ENCODE data around the gene LYZL6. TPM values are rescaled to one million over a fixed set of nuclear protein-coding genes. Genes with fewer than 3 reads are reported as not detected.

LYZL6 gene
- total RNA-seq, 1 donor from 2014 or later: not detected

DNA sequence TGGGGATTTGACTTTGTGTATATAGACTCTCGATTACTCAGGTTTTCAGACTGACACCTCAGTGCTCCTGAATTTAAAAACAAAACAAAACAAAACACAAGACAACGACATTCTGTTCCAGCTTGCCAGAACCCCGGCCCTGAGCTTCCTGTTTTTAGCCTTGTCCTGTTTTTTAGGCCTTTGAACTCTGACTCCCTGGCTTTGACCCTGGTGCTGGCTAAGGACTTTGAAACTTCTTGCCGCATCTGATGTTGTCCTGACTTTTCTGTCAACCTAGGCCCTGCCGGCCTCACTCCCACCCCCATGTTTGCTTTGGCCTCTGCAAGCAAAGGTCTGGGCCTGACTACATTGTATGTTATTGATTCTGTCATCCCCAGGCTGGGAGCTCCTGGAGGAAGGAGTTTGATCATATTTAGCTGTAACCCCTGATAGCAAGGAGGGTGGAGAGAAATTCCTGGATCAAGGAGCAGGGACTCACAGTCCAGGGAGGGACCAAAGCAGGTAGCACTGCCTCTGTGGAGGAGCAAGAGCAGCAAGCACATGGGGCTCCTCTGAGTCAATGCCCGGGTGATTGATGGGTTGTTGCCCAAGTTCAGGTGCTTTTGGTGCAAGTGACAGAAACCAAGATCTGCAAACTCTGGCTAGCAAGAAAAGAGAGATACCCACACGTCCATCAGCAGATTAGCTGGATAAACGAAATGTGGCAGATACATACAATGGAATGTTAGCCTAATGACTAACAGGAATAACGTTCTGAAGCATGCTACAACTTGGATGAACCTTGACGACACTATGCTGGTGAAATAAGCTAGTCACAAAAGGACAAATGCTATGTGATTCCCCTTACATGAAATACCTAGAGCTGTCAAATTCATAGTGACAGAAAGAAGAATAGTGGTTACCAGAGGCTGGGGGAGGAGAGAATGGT lies 30.1 kb upstream of the LYZL6 start:
- Mint-ChIP-seq H3K4me1 (no peaks in the 10 kb centered on the region), H3K36me3 (no peaks in the 10 kb centered on the region), H3K27ac (no peak overlapping the region), H3K9me3 (no peaks in the 10 kb centered on the region), H3K27me3 (ENCODE audit: low read depth) (peaks cover 22% of the 10 kb centered on the region), H3K4me3 (no peak overlapping the region)
- peak in 1 of 2 experiments; percentile 24 for DNase-seq (ENCODE audit: low spot score in 2 of 2, unreplicated experiment in 2 of 2)
- TF ChIP-seq, protein P1, sequence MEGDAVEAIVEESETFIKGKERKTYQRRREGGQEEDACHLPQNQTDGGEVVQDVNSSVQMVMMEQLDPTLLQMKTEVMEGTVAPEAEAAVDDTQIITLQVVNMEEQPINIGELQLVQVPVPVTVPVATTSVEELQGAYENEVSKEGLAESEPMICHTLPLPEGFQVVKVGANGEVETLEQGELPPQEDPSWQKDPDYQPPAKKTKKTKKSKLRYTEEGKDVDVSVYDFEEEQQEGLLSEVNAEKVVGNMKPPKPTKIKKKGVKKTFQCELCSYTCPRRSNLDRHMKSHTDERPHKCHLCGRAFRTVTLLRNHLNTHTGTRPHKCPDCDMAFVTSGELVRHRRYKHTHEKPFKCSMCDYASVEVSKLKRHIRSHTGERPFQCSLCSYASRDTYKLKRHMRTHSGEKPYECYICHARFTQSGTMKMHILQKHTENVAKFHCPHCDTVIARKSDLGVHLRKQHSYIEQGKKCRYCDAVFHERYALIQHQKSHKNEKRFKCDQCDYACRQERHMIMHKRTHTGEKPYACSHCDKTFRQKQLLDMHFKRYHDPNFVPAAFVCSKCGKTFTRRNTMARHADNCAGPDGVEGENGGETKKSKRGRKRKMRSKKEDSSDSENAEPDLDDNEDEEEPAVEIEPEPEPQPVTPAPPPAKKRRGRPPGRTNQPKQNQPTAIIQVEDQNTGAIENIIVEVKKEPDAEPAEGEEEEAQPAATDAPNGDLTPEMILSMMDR (IDR thresholded peaks at IDR 0.05; ENCODE audit: unreplicated experiment): no peak

GRCh38 chr17:35972945-35973332 lies 29.4 kb upstream of the LYZL6 start:
- DNase-seq (ENCODE audit: low spot score in 2 of 2, unreplicated experiment in 2 of 2): no peak
- peaks cover 16% of the 10 kb centered on the region for H3K27me3 Mint-ChIP-seq (ENCODE audit: low read depth)
- H3K9me3 Mint-ChIP-seq: no peaks in the 10 kb centered on the region
- H3K4me3 Mint-ChIP-seq: no peak overlapping the region
- H3K36me3 Mint-ChIP-seq: no peaks in the 10 kb centered on the region
- H3K4me1 Mint-ChIP-seq: no peaks in the 10 kb centered on the region
- TF ChIP-seq, protein P1 (IDR thresholded peaks at IDR 0.05; ENCODE audit: unreplicated experiment): no peak
- no peak overlapping the region for H3K27ac Mint-ChIP-seq

- Mint-ChIP-seq H3K4me3 (no peak overlapping the region), H3K27me3 (ENCODE audit: low read depth) (peaks cover 13% of the 10 kb centered on the region), H3K36me3 (no peaks in the 10 kb centered on the region), H3K4me1 (no peaks in the 10 kb centered on the region), H3K9me3 (no peaks in the 10 kb centered on the region), H3K27ac (no peak overlapping the region)
- peak in 1 of 2 experiments; percentile 11 for DNase-seq (ENCODE audit: low spot score in 2 of 2, unreplicated experiment in 2 of 2)
- TF ChIP-seq, protein P1 (IDR thresholded peaks at IDR 0.05; ENCODE audit: unreplicated experiment): no peak
Measured at GRCh38 chr17:35972535-35972934, 29.0 kb upstream of the LYZL6 start.

GRCh38 chr17:35972066-35972465 lies 28.6 kb upstream of the LYZL6 start:
- no peak for DNase-seq (ENCODE audit: low spot score in 2 of 2, unreplicated experiment in 2 of 2)
- peaks cover 11% of the 10 kb centered on the region for H3K27me3 Mint-ChIP-seq (ENCODE audit: low read depth)
- H3K4me3 Mint-ChIP-seq: no peak overlapping the region
- H3K36me3 Mint-ChIP-seq: no peaks in the 10 kb centered on the region
- no peak overlapping the region for H3K27ac Mint-ChIP-seq
- no peaks in the 10 kb centered on the region for H3K4me1 Mint-ChIP-seq
- H3K9me3 Mint-ChIP-seq: no peaks in the 10 kb centered on the region
- TF ChIP-seq, protein P1 (IDR thresholded peaks at IDR 0.05; ENCODE audit: unreplicated experiment): no peak

DNA sequence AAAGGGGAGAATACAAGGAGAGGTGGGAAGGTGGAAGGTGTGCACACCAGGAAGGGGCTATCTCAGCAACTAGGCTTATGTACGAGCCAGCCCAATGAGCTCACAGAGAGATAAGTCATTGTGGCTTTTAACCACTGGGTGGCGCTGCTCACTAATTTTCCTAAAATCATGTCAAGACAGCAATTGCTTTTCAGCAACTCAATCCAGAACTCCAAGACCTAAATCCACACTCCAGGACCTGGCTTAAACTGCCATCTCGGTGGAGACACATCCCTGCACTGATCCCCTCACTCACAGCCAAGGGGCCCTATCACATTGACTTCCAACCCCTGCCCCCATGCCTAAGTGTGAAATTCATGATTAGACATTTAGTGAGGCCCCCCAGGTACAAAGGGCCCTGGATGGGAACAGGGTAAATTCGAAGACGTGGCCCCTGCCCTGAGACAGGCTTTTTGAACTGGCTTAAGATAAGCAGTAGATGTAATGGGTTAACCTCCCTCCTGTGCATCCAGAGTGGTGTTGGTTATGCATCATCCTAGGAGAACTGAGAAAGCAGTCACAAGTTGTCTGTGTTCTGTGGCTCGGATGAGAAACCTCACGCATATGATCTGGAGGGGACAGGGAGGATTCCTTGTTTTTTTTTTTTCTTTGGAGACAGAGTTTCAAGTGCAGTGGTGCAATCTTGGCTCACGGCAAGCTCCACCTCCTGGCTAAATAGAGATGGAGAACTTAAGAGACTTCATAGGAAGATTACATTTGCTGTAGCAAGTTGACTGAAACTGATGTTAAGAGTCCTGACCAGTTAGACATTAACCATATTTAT lies 26.3 kb upstream of the LYZL6 start:
- Mint-ChIP-seq H3K4me1 (no peaks in the 10 kb centered on the region), H3K27ac (no peak overlapping the region), H3K27me3 (ENCODE audit: low read depth) (peaks cover 11% of the 10 kb centered on the region), H3K9me3 (no peaks in the 10 kb centered on the region), H3K36me3 (no peaks in the 10 kb centered on the region), H3K4me3 (no peak overlapping the region)
- DNase-seq (ENCODE audit: low spot score in 2 of 2, unreplicated experiment in 2 of 2): peak; percentile 65 to 84
- TF ChIP-seq, protein P1 (IDR thresholded peaks at IDR 0.05; ENCODE audit: unreplicated experiment): peak; percentile 93
